HL-60 (cell line): ENCODE data around the gene IL36B.

ENCODE experiments used
- DNase-seq, 2 experiments: peaks; one replicate each; pipeline ENCODE4 v3.0.0-alpha.2; 2010 to 2020; ENCODE audit warnings: low read depth in 1 of 2, low spot score in 1 of 2
- H3K27ac ChIP-seq: fragments of 250-450 bp; sonication (Bioruptor Pico); replicated peaks from 2 replicates; pipeline ENCODE4 v1.5.1; 2020; ENCODE audit warnings: mild to moderate bottlenecking, moderate library complexity
- H3K27me3 ChIP-seq: fragments of 250-450 bp; sonication (Bioruptor Pico); 2 replicates; pipeline ENCODE4 v1.5.1; 2021; ENCODE audit warnings: mild to moderate bottlenecking, moderate library complexity; ENCODE audit not compliant: insufficient read depth, poor library complexity, severe bottlenecking
- H3K4me3 ChIP-seq: replicated peaks from 2 replicates; pipeline ENCODE4 v1.5.1; 2011; ENCODE audit warnings: mild to moderate bottlenecking, control low read depth, low read length; ENCODE audit not compliant: insufficient read depth
- GABPA ChIP-seq: IDR thresholded peaks from 2 replicates; pipeline ENCODE4 v1.6.1; 2012; ENCODE audit warnings: low read depth
- POLR2AphosphoS5 ChIP-seq: IDR thresholded peaks from 2 replicates; pipeline ENCODE4 v1.6.1; 2012; ENCODE audit warnings: low read depth
- SPI1 ChIP-seq: IDR thresholded peaks from 2 replicates; pipeline ENCODE4 v1.6.1; 2012; ENCODE audit warnings: low read depth, mild to moderate bottlenecking, borderline replicate concordance
- TF ChIP-seq, protein P1 (sequence below): IDR thresholded peaks from 2 replicates; pipeline ENCODE4 v1.6.1; 2012; ENCODE audit warnings: low read depth; ENCODE audit not compliant: insufficient replicate concordance
- TF ChIP-seq, protein P2 (sequence below): IDR thresholded peaks from one replicate; pipeline ENCODE4 v1.5.1; 2011; ENCODE audit warnings: low read length, control low read depth, inconsistent platforms; ENCODE audit not compliant: insufficient read depth

The IL36B gene

GRCh38 chr2:113025737-113026136 is 26.9 kb downstream of the IL36B start:
- no peak overlapping the region for H3K4me3 ChIP-seq
- no peak overlapping the region for H3K27ac ChIP-seq
- peaks cover 4% of the 10 kb centered on the region for H3K27me3 ChIP-seq
- peak in 1 of 2 experiments; percentile 3 for DNase-seq
- TF ChIP-seq, protein P1, sequence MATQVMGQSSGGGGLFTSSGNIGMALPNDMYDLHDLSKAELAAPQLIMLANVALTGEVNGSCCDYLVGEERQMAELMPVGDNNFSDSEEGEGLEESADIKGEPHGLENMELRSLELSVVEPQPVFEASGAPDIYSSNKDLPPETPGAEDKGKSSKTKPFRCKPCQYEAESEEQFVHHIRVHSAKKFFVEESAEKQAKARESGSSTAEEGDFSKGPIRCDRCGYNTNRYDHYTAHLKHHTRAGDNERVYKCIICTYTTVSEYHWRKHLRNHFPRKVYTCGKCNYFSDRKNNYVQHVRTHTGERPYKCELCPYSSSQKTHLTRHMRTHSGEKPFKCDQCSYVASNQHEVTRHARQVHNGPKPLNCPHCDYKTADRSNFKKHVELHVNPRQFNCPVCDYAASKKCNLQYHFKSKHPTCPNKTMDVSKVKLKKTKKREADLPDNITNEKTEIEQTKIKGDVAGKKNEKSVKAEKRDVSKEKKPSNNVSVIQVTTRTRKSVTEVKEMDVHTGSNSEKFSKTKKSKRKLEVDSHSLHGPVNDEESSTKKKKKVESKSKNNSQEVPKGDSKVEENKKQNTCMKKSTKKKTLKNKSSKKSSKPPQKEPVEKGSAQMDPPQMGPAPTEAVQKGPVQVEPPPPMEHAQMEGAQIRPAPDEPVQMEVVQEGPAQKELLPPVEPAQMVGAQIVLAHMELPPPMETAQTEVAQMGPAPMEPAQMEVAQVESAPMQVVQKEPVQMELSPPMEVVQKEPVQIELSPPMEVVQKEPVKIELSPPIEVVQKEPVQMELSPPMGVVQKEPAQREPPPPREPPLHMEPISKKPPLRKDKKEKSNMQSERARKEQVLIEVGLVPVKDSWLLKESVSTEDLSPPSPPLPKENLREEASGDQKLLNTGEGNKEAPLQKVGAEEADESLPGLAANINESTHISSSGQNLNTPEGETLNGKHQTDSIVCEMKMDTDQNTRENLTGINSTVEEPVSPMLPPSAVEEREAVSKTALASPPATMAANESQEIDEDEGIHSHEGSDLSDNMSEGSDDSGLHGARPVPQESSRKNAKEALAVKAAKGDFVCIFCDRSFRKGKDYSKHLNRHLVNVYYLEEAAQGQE, result no peak
- TF ChIP-seq GABPA, result no peak
- 0 out of 2 replicates have a peak, but pooled peaks have one; percentile 3 for TF ChIP-seq SPI1
- no peak for TF ChIP-seq POLR2AphosphoS5
- TF ChIP-seq, protein P2, sequence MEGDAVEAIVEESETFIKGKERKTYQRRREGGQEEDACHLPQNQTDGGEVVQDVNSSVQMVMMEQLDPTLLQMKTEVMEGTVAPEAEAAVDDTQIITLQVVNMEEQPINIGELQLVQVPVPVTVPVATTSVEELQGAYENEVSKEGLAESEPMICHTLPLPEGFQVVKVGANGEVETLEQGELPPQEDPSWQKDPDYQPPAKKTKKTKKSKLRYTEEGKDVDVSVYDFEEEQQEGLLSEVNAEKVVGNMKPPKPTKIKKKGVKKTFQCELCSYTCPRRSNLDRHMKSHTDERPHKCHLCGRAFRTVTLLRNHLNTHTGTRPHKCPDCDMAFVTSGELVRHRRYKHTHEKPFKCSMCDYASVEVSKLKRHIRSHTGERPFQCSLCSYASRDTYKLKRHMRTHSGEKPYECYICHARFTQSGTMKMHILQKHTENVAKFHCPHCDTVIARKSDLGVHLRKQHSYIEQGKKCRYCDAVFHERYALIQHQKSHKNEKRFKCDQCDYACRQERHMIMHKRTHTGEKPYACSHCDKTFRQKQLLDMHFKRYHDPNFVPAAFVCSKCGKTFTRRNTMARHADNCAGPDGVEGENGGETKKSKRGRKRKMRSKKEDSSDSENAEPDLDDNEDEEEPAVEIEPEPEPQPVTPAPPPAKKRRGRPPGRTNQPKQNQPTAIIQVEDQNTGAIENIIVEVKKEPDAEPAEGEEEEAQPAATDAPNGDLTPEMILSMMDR, result no peak

DNA sequence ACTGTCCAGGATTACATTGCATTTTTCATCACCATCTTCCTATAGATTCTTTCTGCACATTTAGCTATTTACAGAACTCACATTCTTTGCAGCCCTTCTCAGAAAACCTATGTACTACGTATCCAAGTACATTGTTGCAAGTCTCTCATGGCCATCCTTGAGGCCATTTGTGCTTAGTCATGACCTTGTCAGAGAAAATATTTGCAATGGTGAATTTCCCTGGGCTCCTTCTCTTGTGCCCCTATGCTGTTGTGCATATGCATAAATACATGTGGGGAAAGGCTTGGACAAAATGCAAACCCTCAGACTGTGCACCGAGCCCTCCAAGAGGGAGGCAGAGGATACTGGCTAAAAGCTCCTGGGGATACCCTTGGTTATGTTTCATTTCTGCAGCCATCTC is 27.9 kb downstream of the IL36B start:
- DNase-seq, result no peak
- Histone ChIP-seq H3K4me3 (no peak overlapping the region), H3K27me3 (peaks cover 4% of the 10 kb centered on the region), H3K27ac (no peak overlapping the region)
- TF ChIP-seq, protein P1, result no peak
- TF ChIP-seq, protein P2, result no peak
- TF ChIP-seq GABPA, result no peak
- no peak for TF ChIP-seq POLR2AphosphoS5
- no peak for TF ChIP-seq SPI1

- no peak overlapping the region for H3K27ac ChIP-seq
- TF ChIP-seq, protein P2, result no peak
- no peak overlapping the region for H3K4me3 ChIP-seq
- DNase-seq, result no peak
- no peaks in the 10 kb centered on the region for H3K27me3 ChIP-seq
Observed at GRCh38 chr2:113021312-113021711, 31.4 kb downstream of the IL36B start.

GRCh38 chr2:113018509-113018908 is 34.2 kb downstream of the IL36B start:
- no peak for DNase-seq
- TF ChIP-seq POLR2AphosphoS5 (no peak), GABPA (no peak), SPI1 (no peak)
- TF ChIP-seq, protein P2, result no peak
- TF ChIP-seq, protein P1, result no peak
- peaks cover 6% of the 10 kb centered on the region for H3K27me3 ChIP-seq
- H3K27ac ChIP-seq, result no peak overlapping the region
- H3K4me3 ChIP-seq, result no peak overlapping the region
